Muscle layer of colon (tissue), 2 donors: Measurements from ENCODE around the gene PKP3.
A peak's percentile ranks its signal among the peaks of the same experiment; 100 is the strongest.
"Not testable (repeated sequence)": the region's sequence is repeated elsewhere in the genome, so short reads cannot be mapped to it uniquely, and the experiment has no call there.

Source experiments
- H3K27ac ChIP-seq: one replicate; pipeline ENCODE4 v1.7.0; 2013; ENCODE audit warnings: low read depth, mild to moderate bottlenecking, low read length, moderate library complexity
- H3K27me3 ChIP-seq, 2 donors: one replicate each; pipeline ENCODE4 v1.7.0; 2013; ENCODE audit warnings: low read length in 2 of 2, mild to moderate bottlenecking in 2 of 2; ENCODE audit not compliant: insufficient read depth in 2 of 2, control insufficient read depth in 1 of 2
- H3K36me3 ChIP-seq: one replicate; pipeline ENCODE4 v1.7.0; 2013; ENCODE audit warnings: mild to moderate bottlenecking, low read length; ENCODE audit not compliant: insufficient read depth
- H3K4me1 ChIP-seq: one replicate; pipeline ENCODE4 v1.7.0; 2013; ENCODE audit warnings: mild to moderate bottlenecking, low read length; ENCODE audit not compliant: insufficient read depth
- H3K4me3 ChIP-seq, 2 donors: one replicate each; pipeline ENCODE4 v1.7.0; 2013; ENCODE audit warnings: low read length in 2 of 2, low read depth in 1 of 2, mild to moderate bottlenecking in 1 of 2, moderate library complexity in 1 of 2
- H3K9ac ChIP-seq: one replicate; pipeline ENCODE4 v1.7.0; 2013; ENCODE audit warnings: low read length
- H3K9me3 ChIP-seq: one replicate; pipeline ENCODE4 v1.7.0; 2013; ENCODE audit warnings: mild to moderate bottlenecking, low read length
- donor health status: abdominal sarcoma.
- donor health status: Adenocarcinoma of cecum.

Gene PKP3

GRCh38 chr11:394034-394857, at the start of gene PKP3:
Gene PKP3 (plus strand): TSS chr11:394209. CDS start chr11:394293, 84 bp downstream.
- Histone ChIP-seq H3K27me3 (no peaks in the 10 kb centered on the region), H3K4me1 (peaks cover 4% of the 10 kb centered on the region), H3K9ac (no peak within 1 kb of the TSS), H3K36me3 (no peaks in the 10 kb centered on the region), H3K4me3 (no peak within 1 kb of the TSS), H3K27ac (no peak within 1 kb of the TSS), H3K9me3 (no peaks in the 10 kb centered on the region)

GRCh38 chr11:344836-345578, 49.0 kb upstream of the PKP3 start:
- Histone ChIP-seq H3K4me3 (no peak overlapping the region), H3K27me3 (no peaks in the 10 kb centered on the region), H3K9me3 (no peaks in the 10 kb centered on the region), H3K27ac (no peak overlapping the region), H3K9ac (no peak overlapping the region), H3K4me1 (no peaks in the 10 kb centered on the region), H3K36me3 (no peaks in the 10 kb centered on the region)

GRCh38 chr11:346529-346928, 47.5 kb upstream of the PKP3 start:
- H3K36me3 ChIP-seq = no peaks in the 10 kb centered on the region
- H3K9ac ChIP-seq = no peak overlapping the region
- H3K9me3 ChIP-seq = no peaks in the 10 kb centered on the region
- H3K27me3 ChIP-seq = no peaks in the 10 kb centered on the region
- H3K27ac ChIP-seq = no peak overlapping the region
- H3K4me1 ChIP-seq = no peaks in the 10 kb centered on the region
- H3K4me3 ChIP-seq = no peak overlapping the region

- not testable (repeated sequence) for H3K36me3 ChIP-seq, H3K27ac ChIP-seq, H3K9ac ChIP-seq, H3K4me3 ChIP-seq, H3K27me3 ChIP-seq, H3K9me3 ChIP-seq
- H3K4me1 ChIP-seq = peaks cover 19% of the 10 kb centered on the region
These were observed 44.6 kb upstream of the PKP3 start for GRCh38 chr11:349270-349954.

- not testable (repeated sequence) for H3K9ac ChIP-seq, H3K27ac ChIP-seq
- peaks cover 21% of the 10 kb centered on the region for H3K4me1 ChIP-seq
These were observed 43.8 kb upstream of the PKP3 start for GRCh38 chr11:350033-350722.

GRCh38 chr11:350723-351255, 43.2 kb upstream of the PKP3 start:
- peaks cover 26% of the 10 kb centered on the region for H3K4me1 ChIP-seq

More at GRCh38 chr11:350033-350722, 43.8 kb upstream of the PKP3 start:
- H3K27me3 ChIP-seq, H3K36me3 ChIP-seq, H3K4me3 ChIP-seq, H3K9me3 ChIP-seq: not testable (repeated sequence)

GRCh38 chr11:351411-351810, 42.6 kb upstream of the PKP3 start:
- peaks cover 26% of the 10 kb centered on the region for H3K4me1 ChIP-seq
- no peak overlapping the region for H3K27ac ChIP-seq
- H3K9ac ChIP-seq = no peak overlapping the region

More at GRCh38 chr11:350723-351255, 43.2 kb upstream of the PKP3 start:
- no peak overlapping the region for H3K4me3 ChIP-seq
- no peaks in the 10 kb centered on the region for H3K27me3 ChIP-seq
- no peaks in the 10 kb centered on the region for H3K9me3 ChIP-seq
- H3K9ac ChIP-seq = no peak overlapping the region
- no peak overlapping the region for H3K27ac ChIP-seq
- no peaks in the 10 kb centered on the region for H3K36me3 ChIP-seq

GRCh38 chr11:352456-353031, 41.5 kb upstream of the PKP3 start:
- no peaks in the 10 kb centered on the region for H3K27me3 ChIP-seq
- H3K27ac ChIP-seq = peak overlapping the region; percentile 94
- no peaks in the 10 kb centered on the region for H3K36me3 ChIP-seq
- no peaks in the 10 kb centered on the region for H3K9me3 ChIP-seq
- H3K4me1 ChIP-seq = peaks cover 26% of the 10 kb centered on the region
- no peak overlapping the region for H3K4me3 ChIP-seq
- H3K9ac ChIP-seq = peak overlapping the region; percentile 31

More at GRCh38 chr11:351411-351810, 42.6 kb upstream of the PKP3 start:
- H3K9me3 ChIP-seq = no peaks in the 10 kb centered on the region
- H3K27me3 ChIP-seq = no peaks in the 10 kb centered on the region
- H3K36me3 ChIP-seq = no peaks in the 10 kb centered on the region
- H3K4me3 ChIP-seq = no peak overlapping the region

GRCh38 chr11:353179-353873, 40.7 kb upstream of the PKP3 start:
- Histone ChIP-seq H3K9ac (peak overlapping the region; percentile 31), H3K4me3 (peak overlapping the region in 1 of 2 donors; percentile 19), H3K4me1 (peaks cover 26% of the 10 kb centered on the region), H3K36me3 (no peaks in the 10 kb centered on the region), H3K9me3 (no peaks in the 10 kb centered on the region), H3K27ac (peak overlapping the region; percentile 94), H3K27me3 (no peaks in the 10 kb centered on the region)
